ENCODE measurements around the gene ACAP1. TPM values are rescaled to one million over a fixed set of nuclear protein-coding genes. Genes with fewer than 3 reads are reported as not detected.

The ACAP1 gene
- total and polyA plus RNA-seq, 9 of the 15 experiments (the other 6 are each of a cell fraction or from before 2014, with no cell fraction given): 0.15 to 8.5 (median 2.4) TPM

- Histone ChIP-seq H3K36me3 (ENCODE audit: control insufficient read depth, insufficient read depth, low read length) (peaks cover 66% of the 10 kb centered on the region; the same call in 2 of the 3 replicates), H3K4me2 (ENCODE audit: insufficient read depth, low read length) (no peak overlapping the region), H3K27me3 (ENCODE audit: control insufficient read depth in 2 of 2, insufficient read depth in 2 of 2, low read length in 2 of 2) (no peaks in the 10 kb centered on the region), H3K9ac (ENCODE audit: insufficient read depth in 1 of 2, low read depth in 2 of 2, low read length in 2 of 2) (peak overlapping the region in 1 of 2 experiments; percentile 43; a peak in 1 of 4 replicates), H3K4me3 (no peak overlapping the region), H3K9me3 (replicated peaks; ENCODE audit: control insufficient read depth, insufficient read depth, low read depth, low read length) (no peaks in the 10 kb centered on the region), H3K79me2 (ENCODE audit: control insufficient read depth, insufficient read depth, low read length) (peaks cover 16% of the 10 kb centered on the region), H3K9me1 (ENCODE audit: control insufficient read depth, insufficient read depth, low read length) (no peaks in the 10 kb centered on the region), H3K4me1 (replicated peaks in 1 of 2; ENCODE audit: control insufficient read depth in 2 of 2, insufficient read depth in 2 of 2, low read length in 2 of 2) (peaks cover 0 to 23% of the 10 kb centered on the region in 2 experiments; a peak in 3 of 5 replicates), H2AFZ (ENCODE audit: low read depth, low read length) (no peak overlapping the region), H3K27ac (ENCODE audit: extremely low read depth, low read depth, low read length) (no peak overlapping the region), H4K20me1 (replicated peaks; ENCODE audit: control insufficient read depth, insufficient read depth, low read length) (no peaks in the 10 kb centered on the region)
- 79% methylated on average over 3 of the region's 3 CpGs for WGBS (ENCODE audit: insufficient coverage, low coverage, missing lambda C conversion rate)
- in situ Hi-C loops (cut with MboI) (no loop called here), intact Hi-C loops (cut with micrococcal nuclease) (no loop called here)
- ATAC-seq (no peak), FAIRE-seq (no peak), DNase-seq (ENCODE audit: extremely low read depth in 1 of 4, low spot score in 3 of 4) (no peak)
- TF ChIP-seq CREB1 (IDR thresholded peaks at IDR 0.05) (no peak), CREB1 (CRISPR knock-in tag; IDR thresholded peaks at IDR 0.05) (no peak), CTCF (IDR thresholded peaks at IDR 0.05 in 2 of 3, conservative IDR thresholded peaks at IDR 0.05 in 1 of 3; ENCODE audit: insufficient read depth in 2 of 3, low read depth in 1 of 3, low read length in 3 of 3) (0 out of 6 replicates have a peak, but pooled peaks of 1 of the 3 experiments have one; percentile 5)
- CTCF ChIA-PET (ENCODE audit: low intra/inter-chr PET ratio): interaction anchor here (1.2 to 2.4 kb wide), 2 partner anchors 21 to 236 kb away, joined by 3 to 13 read pairs; no protein-coding TSS in a partner anchor
- BruUV-seq (replicated peaks): no TSS peak
- POLR2A ChIA-PET: no interaction called here
These were observed 11.9 kb upstream of the ACAP1 start for GRCh38 chr17:7324438-7324779.

Data from K562 (cell line).